ENCODE measurements around the gene ISOC1.

DNA sequence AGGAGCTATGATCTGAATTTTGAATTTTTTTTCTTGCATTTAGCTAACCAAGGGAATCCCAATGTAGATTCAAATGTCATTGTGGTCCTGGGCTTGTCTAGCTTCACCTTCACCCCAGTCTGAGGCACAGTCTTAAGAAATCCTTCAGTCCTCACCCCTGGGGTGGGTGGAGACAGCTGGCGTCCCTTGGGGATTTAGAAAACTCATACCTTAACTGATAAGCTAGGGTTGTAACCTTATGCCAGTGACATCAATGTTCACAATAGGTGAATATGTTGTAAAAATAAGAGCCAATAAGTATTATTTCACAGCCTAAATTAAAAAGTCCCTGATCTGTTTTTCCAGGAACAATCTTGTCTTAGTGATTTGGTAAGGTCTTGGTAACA lies 4.6 kb downstream of the ISOC1 start:
- TF ChIP-seq, protein P1, sequence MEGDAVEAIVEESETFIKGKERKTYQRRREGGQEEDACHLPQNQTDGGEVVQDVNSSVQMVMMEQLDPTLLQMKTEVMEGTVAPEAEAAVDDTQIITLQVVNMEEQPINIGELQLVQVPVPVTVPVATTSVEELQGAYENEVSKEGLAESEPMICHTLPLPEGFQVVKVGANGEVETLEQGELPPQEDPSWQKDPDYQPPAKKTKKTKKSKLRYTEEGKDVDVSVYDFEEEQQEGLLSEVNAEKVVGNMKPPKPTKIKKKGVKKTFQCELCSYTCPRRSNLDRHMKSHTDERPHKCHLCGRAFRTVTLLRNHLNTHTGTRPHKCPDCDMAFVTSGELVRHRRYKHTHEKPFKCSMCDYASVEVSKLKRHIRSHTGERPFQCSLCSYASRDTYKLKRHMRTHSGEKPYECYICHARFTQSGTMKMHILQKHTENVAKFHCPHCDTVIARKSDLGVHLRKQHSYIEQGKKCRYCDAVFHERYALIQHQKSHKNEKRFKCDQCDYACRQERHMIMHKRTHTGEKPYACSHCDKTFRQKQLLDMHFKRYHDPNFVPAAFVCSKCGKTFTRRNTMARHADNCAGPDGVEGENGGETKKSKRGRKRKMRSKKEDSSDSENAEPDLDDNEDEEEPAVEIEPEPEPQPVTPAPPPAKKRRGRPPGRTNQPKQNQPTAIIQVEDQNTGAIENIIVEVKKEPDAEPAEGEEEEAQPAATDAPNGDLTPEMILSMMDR (IDR thresholded peaks at IDR 0.05), result no peak
- no peak for TF ChIP-seq POLR2A (IDR thresholded peaks at IDR 0.05)

All from lower leg skin (tissue), 3 donors.